ENCODE results near the gene ALOXE3. TPM values are rescaled to one million over a fixed set of nuclear protein-coding genes. Genes with fewer than 3 reads are reported as not detected.
A peak's percentile ranks its signal among the peaks of the same experiment; 100 is the strongest.

The ALOXE3 gene
- total RNA-seq, 6 donors from 2014 or later: not detected

DNA sequence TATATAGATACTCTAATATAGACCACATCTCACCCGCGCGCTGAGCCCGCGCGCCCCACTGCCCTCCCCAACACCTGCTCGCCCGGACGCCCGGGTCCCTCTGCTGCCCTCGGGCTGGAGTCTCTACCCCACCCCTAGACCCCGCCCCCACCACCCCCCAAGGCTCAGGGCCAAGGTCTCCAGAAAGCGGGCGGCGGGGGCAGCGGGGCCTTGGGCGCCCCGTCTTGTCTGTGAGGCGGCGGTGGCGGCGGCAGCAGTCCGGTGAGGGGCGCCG lies 3.0 kb upstream of the ALOXE3 start:
- H3K27me3 ChIP-seq: peaks cover 0 to 54% (median 26%) of the 10 kb centered on the region in 4 donors

GRCh38 chr17:8120520-8121406 lies 2.4 kb upstream of the ALOXE3 start:
- H3K27ac ChIP-seq: peak overlapping the region in 3 of 4 donors; percentile 13 to 80 (median 32)
- TF ChIP-seq CTCF (IDR thresholded peaks at IDR 0.05): peak in 3 of 6 experiments; percentile 26 to 39 (median 35)
- no peak for TF ChIP-seq EP300 (IDR thresholded peaks at IDR 0.05)
- peaks cover 0 to 54% (median 29%) of the 10 kb centered on the region in 4 donors for H3K27me3 ChIP-seq
- H3K4me1 ChIP-seq: peaks cover 66 to 80% (median 72%) of the 10 kb centered on the region in 4 donors
- H3K36me3 ChIP-seq: no peaks in the 10 kb centered on the region
- H3K4me3 ChIP-seq: peak overlapping the region; percentile 32 to 66 (median 50)
- ATAC-seq (ENCODE audit: low FRiP score in 2 of 2) (no peak), DNase-seq (peak; percentile 66 to 88)
- no peaks in the 10 kb centered on the region for H3K9me3 ChIP-seq
- 1 to 2% methylated on average over 36 to 40 of the region's 40 CpGs for whole genome bisulfite sequencing, 2 donors

More for the DNA sequence above, 3.0 kb upstream of the ALOXE3 start:
- ATAC-seq (ENCODE audit: low FRiP score in 2 of 2): no peak
- peak overlapping the region in 1 of 4 donors; percentile 46 for H3K27ac ChIP-seq
- 0 to 4% methylated on average over 8 to 24 of the region's 25 CpGs for WGBS, 2 donors
- no peak for DNase-seq
- no peak for TF ChIP-seq CTCF (IDR thresholded peaks at IDR 0.05)
- TF ChIP-seq POLR2A (IDR thresholded peaks at IDR 0.05): no peak
- TF ChIP-seq EP300 (IDR thresholded peaks at IDR 0.05): no peak
- no peak for TF ChIP-seq POLR2AphosphoS5 (IDR thresholded peaks at IDR 0.05)
- no peaks in the 10 kb centered on the region for H3K9me3 ChIP-seq
- peaks cover 72 to 86% (median 77%) of the 10 kb centered on the region in 4 donors for H3K4me1 ChIP-seq
- no peaks in the 10 kb centered on the region for H3K36me3 ChIP-seq
- peak overlapping the region; percentile 32 to 66 (median 50) for H3K4me3 ChIP-seq

DNA sequence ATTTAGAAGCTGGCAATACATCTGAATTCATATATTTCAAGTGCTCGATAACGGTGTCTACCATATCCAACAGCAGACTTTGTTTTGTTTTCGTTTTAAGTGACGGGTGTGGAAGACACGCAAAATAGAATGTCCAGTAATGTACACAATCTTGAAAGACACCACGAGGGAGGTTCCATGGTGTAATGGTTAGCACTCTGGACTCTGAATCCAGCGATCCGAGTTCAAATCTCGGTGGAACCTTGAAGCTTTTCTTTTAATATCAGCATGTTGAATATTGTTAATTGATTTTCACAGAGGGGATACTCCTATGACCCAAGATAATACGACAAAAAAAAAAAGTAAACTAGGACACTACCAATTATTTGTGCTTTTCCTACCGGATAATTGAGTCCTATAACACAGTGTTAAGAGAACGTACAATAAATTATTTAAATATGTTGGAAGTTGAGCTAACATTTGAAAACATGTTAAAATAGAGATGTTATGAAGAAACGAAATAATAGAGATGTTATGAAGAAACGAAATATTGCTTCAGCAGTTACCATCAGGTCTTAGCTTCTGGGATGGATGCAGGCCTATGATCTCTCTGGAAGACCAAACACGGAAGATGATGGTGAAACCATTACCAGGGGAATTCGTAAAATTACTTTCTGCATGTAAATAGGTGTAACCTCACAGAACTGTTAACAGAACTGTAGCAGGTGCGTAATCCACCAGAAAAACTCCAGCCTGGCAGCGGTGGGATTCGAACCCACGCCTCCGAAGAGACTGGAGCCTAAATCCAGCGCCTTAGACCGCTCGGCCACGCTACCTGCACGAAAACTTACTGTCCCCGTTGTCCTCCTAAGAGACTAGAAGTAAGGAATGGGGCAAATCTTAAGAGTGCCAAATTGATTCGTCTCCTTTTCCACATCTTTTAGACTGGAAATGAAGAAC lies 1.5 kb upstream of the ALOXE3 start:
- DNase-seq: peak in 1 of 2 donors; percentile 70
- TF ChIP-seq EP300 (IDR thresholded peaks at IDR 0.05) (no peak), POLR2AphosphoS5 (IDR thresholded peaks at IDR 0.05) (peak in 1 of 2 donors; percentile 35), POLR2A (IDR thresholded peaks at IDR 0.05) (no peak), CTCF (IDR thresholded peaks at IDR 0.05) (no peak)
- Histone ChIP-seq H3K9me3 (no peaks in the 10 kb centered on the region), H3K4me3 (peak overlapping the region in 3 of 4 donors; percentile 43 to 66 (median 64)), H3K4me1 (peaks cover 58 to 71% (median 63%) of the 10 kb centered on the region in 4 donors), H3K27me3 (peaks cover 0 to 48% (median 28%) of the 10 kb centered on the region in 4 donors), H3K36me3 (no peaks in the 10 kb centered on the region), H3K27ac (peak overlapping the region; percentile 39 to 80 (median 56))
- WGBS, 2 donors: 1% methylated on average over 28 of the region's 28 CpGs
- ATAC-seq (ENCODE audit: low FRiP score in 2 of 2): peak; percentile 72 to 78

DNA sequence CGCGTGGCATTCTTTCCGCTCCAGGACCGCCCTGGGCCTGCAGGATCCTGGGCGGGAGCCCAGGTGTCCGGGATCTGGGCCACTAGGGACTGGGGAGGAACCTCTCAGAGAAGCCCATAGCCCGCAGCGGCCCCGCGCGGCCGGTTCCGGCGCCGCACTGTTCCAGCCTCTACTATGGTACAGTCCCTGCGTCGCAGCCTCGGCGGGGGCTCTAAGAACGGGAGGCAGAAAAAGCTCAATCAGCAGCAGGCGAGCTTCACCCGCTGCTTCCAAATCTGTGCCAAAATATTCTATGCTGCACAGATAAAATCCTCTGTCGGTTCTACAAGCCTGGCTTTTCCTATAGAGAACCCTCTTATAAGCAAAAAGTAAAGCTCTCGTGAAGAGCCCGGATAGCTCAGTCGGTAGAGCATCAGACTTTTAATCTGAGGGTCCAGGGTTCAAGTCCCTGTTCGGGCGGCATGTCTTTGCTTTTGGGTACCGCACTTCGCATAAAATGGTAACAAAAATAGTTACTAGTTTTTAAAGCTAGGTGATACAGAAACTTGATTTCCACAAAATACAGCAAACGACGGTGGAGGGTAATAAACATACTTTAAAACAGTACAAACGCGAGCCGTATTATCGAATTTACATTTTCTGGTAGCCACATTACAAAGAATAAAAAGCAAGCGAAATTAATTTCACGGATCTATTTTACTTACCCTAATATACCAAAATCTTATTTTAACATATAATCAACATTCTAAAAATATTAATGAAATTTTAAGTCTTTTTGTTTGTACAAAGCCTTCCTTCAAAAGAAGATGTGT lies 661 bp upstream of the ALOXE3 start:
- DNase-seq: peak; percentile 90 to 98
- peak; percentile 88 to 91 for ATAC-seq (ENCODE audit: low FRiP score in 2 of 2)
- Histone ChIP-seq H3K27me3 (peaks cover 0 to 39% (median 24%) of the 10 kb centered on the region in 4 donors), H3K4me3 (peak overlapping the region; percentile 36 to 66 (median 52)), H3K27ac (peak overlapping the region; percentile 39 to 80 (median 56)), H3K9me3 (no peaks in the 10 kb centered on the region), H3K4me1 (peaks cover 49 to 62% (median 54%) of the 10 kb centered on the region in 4 donors), H3K36me3 (no peaks in the 10 kb centered on the region)
- TF ChIP-seq EP300 (IDR thresholded peaks at IDR 0.05) (no peak), CTCF (IDR thresholded peaks at IDR 0.05) (peak; percentile 83 to 89 (median 85)), POLR2AphosphoS5 (IDR thresholded peaks at IDR 0.05) (no peak), POLR2A (IDR thresholded peaks at IDR 0.05) (peak in 1 of 4 donors; percentile 27)
- 0 to 1% methylated on average over 21 to 34 of the region's 38 CpGs for WGBS, 2 donors

All from upper lobe of left lung (tissue), 6 donors.